IMR-90 (cell line): ENCODE data around the gene TJP3.

Source experiments
- BHLHE40 ChIP-seq: fragments of 150-350 bp; IDR thresholded peaks from 2 replicates; pipeline ENCODE4 v1.6.1; 2016; ENCODE audit warnings: mild to moderate bottlenecking, low read depth, low read length
- CEBPB ChIP-seq: IDR thresholded peaks from 2 replicates; pipeline ENCODE4 v1.6.1; 2012; ENCODE audit warnings: low read depth, low read length, improper control_type of control experiment
- MAFK ChIP-seq: IDR thresholded peaks from 2 replicates; pipeline ENCODE4 v1.6.1; 2012; ENCODE audit warnings: low read depth, low read length, improper control_type of control experiment
- MAZ ChIP-seq: IDR thresholded peaks from 2 replicates; pipeline ENCODE4 v1.6.1; 2012; ENCODE audit warnings: low read depth, mild to moderate bottlenecking, low read length, improper control_type of control experiment, moderate library complexity, borderline replicate concordance
- MXI1 ChIP-seq: IDR thresholded peaks from 2 replicates; pipeline ENCODE4 v1.6.1; 2012; ENCODE audit warnings: low read depth, mild to moderate bottlenecking, low read length, moderate library complexity, borderline replicate concordance
- POLR2A ChIP-seq: IDR thresholded peaks from 2 replicates; pipeline ENCODE4 v1.6.1; 2012; ENCODE audit warnings: mild to moderate bottlenecking, low read depth, low read length
- RAD21 ChIP-seq: IDR thresholded peaks from 2 replicates; pipeline ENCODE4 v1.6.1; 2012; ENCODE audit warnings: low read length, improper control_type of control experiment
- RFX5 ChIP-seq: IDR thresholded peaks from 2 replicates; pipeline ENCODE4 v1.8.0; 2012; ENCODE audit warnings: low read depth, mild to moderate bottlenecking, low read length, moderate library complexity
- TF ChIP-seq, protein P1 (sequence below): conservative IDR thresholded peaks from 2 replicates; pipeline ENCODE4 v1.5.1; 2012; ENCODE audit warnings: mild to moderate bottlenecking, low read depth, low read length, improper control_type of control experiment
- TF ChIP-seq, protein P2 (sequence below): fragments of 150-350 bp; IDR thresholded peaks from 2 replicates; pipeline ENCODE4 v1.6.1; 2016; ENCODE audit warnings: low read depth, mild to moderate bottlenecking, low read length, moderate library complexity, borderline replicate concordance
- TF ChIP-seq, protein P3 (sequence below): fragments of 150-350 bp; IDR thresholded peaks from 2 replicates; pipeline ENCODE4 v1.6.1; 2017; ENCODE audit warnings: mild to moderate bottlenecking, antibody characterized with exemption, low read length, low read depth

DNA sequence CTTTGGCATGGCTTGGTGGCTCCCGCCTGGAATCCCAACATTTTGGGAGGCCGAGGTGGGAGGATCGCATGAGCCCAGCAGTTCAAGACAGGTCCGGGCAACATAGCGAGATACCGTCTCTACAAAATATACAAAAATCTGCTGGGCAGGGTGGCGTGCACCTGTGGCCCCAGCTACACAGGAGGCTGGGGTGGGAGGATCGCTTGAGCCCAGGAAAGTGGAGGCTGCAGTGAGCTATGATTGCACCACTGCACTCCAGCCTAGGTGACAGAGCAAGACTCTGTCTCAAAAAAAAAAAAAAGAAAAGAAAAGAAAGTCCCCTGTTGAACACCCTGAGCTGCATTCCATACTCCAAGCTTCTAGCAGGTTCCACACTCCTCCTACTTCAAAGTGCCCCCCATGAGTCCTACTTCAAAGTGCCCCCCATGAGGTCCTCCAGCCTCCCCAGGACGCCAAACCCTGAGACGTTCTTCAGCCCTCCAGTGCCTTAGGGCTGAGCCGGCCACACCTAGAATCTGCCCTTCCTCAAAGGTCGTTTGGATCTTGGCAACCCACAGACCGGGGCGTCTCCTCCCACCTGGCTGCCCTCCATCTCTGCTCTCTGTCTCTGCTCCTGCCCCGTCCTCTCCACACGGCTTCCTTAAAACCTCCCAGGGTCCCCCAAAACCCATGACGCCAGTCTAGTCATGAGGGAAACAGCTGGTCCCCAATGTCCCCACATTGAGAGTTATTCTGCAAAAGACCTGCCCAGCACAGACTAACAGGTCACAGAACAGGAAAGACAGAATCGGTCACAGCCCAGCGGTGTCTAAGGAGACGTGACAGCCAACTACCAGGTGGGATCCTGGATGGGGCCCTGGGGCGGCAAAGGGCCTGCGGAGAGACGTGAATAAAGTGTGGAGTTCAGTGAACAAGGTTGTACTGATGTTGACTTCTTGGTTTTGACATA lies 4.8 kb downstream of the TJP3 start:
- TF ChIP-seq, protein P1, sequence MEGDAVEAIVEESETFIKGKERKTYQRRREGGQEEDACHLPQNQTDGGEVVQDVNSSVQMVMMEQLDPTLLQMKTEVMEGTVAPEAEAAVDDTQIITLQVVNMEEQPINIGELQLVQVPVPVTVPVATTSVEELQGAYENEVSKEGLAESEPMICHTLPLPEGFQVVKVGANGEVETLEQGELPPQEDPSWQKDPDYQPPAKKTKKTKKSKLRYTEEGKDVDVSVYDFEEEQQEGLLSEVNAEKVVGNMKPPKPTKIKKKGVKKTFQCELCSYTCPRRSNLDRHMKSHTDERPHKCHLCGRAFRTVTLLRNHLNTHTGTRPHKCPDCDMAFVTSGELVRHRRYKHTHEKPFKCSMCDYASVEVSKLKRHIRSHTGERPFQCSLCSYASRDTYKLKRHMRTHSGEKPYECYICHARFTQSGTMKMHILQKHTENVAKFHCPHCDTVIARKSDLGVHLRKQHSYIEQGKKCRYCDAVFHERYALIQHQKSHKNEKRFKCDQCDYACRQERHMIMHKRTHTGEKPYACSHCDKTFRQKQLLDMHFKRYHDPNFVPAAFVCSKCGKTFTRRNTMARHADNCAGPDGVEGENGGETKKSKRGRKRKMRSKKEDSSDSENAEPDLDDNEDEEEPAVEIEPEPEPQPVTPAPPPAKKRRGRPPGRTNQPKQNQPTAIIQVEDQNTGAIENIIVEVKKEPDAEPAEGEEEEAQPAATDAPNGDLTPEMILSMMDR, result no peak
- TF ChIP-seq MAZ, result no peak
- TF ChIP-seq, protein P2, sequence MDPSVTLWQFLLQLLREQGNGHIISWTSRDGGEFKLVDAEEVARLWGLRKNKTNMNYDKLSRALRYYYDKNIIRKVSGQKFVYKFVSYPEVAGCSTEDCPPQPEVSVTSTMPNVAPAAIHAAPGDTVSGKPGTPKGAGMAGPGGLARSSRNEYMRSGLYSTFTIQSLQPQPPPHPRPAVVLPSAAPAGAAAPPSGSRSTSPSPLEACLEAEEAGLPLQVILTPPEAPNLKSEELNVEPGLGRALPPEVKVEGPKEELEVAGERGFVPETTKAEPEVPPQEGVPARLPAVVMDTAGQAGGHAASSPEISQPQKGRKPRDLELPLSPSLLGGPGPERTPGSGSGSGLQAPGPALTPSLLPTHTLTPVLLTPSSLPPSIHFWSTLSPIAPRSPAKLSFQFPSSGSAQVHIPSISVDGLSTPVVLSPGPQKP, result no peak
- no peak for TF ChIP-seq RFX5
- no peak for TF ChIP-seq MAFK
- TF ChIP-seq POLR2A, result no peak
- TF ChIP-seq, protein P3, sequence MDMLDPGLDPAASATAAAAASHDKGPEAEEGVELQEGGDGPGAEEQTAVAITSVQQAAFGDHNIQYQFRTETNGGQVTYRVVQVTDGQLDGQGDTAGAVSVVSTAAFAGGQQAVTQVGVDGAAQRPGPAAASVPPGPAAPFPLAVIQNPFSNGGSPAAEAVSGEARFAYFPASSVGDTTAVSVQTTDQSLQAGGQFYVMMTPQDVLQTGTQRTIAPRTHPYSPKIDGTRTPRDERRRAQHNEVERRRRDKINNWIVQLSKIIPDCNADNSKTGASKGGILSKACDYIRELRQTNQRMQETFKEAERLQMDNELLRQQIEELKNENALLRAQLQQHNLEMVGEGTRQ, result no peak
- no peak for TF ChIP-seq MXI1
- no peak for TF ChIP-seq CEBPB
- TF ChIP-seq RAD21, result no peak
- TF ChIP-seq BHLHE40, result no peak
